OCI-LY7 (cell line): ENCODE data around the gene BTBD7.

ENCODE experiments used
- EZH2phosphoT487 ChIP-seq: fragments of 200-600 bp; sonication (generic); IDR thresholded peaks from 2 replicates; pipeline ENCODE4 v1.6.1; 2018; ENCODE audit warnings: low read depth, borderline replicate concordance, mild to moderate bottlenecking, mixed run types, antibody characterized with exemption, low read length, moderate library complexity, mixed read lengths
- TF ChIP-seq, protein P1 (sequence below): fragments of 200-600 bp; sonication (generic); conservative IDR thresholded peaks from 2 replicates; pipeline ENCODE4 v1.5.1; 2014; ENCODE audit warnings: mild to moderate bottlenecking, antibody characterized with exemption, low read length, moderate library complexity, mixed read lengths

DNA sequence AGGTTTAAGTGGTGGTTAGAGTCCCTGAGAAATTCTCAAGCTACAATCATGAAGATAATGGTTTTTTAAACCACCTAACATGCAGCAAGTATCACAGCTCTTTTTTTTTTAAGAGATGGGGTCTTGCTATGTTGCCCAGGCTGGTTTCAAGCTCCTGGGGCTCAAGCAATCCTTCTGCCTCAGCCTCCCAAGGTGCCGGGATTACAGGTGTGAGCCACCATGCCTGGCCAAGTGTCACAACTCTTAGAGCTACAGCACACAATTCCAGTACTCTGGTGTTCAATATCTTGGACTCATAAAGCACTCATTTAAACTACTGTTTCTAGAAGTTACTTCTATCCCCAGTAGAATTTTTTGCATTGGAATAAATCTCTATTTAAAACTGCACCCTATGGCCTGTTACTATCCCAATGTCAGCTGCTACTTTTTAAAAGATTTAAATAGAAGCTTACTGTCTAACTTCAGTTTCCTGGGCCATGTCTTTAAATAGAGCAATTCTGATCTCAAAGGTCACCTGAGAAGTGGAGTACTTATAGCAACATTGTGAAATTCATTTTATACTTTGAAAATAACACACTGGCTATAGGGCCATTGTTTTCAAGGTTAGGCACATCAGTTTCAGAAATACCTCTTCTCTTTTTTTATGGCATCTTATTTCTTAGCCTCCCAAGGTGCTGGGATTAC lies 137.4 kb downstream of the BTBD7 start:
- TF ChIP-seq, protein P1, sequence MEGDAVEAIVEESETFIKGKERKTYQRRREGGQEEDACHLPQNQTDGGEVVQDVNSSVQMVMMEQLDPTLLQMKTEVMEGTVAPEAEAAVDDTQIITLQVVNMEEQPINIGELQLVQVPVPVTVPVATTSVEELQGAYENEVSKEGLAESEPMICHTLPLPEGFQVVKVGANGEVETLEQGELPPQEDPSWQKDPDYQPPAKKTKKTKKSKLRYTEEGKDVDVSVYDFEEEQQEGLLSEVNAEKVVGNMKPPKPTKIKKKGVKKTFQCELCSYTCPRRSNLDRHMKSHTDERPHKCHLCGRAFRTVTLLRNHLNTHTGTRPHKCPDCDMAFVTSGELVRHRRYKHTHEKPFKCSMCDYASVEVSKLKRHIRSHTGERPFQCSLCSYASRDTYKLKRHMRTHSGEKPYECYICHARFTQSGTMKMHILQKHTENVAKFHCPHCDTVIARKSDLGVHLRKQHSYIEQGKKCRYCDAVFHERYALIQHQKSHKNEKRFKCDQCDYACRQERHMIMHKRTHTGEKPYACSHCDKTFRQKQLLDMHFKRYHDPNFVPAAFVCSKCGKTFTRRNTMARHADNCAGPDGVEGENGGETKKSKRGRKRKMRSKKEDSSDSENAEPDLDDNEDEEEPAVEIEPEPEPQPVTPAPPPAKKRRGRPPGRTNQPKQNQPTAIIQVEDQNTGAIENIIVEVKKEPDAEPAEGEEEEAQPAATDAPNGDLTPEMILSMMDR = no peak
- TF ChIP-seq EZH2phosphoT487 = no peak
